GOT3 (cell line): ENCODE data around the gene CCR5AS.
"Not testable (repeated sequence)": the region's sequence is repeated elsewhere in the genome, so short reads cannot be mapped to it uniquely, and the experiment has no call there.

Experiments
- DNase-seq: peaks from one replicate; lab custom pipeline; 2025; ENCODE audit warnings: mixed read lengths; lab: John Stamatoyannopoulos, UW

CCR5AS gene

DNA sequence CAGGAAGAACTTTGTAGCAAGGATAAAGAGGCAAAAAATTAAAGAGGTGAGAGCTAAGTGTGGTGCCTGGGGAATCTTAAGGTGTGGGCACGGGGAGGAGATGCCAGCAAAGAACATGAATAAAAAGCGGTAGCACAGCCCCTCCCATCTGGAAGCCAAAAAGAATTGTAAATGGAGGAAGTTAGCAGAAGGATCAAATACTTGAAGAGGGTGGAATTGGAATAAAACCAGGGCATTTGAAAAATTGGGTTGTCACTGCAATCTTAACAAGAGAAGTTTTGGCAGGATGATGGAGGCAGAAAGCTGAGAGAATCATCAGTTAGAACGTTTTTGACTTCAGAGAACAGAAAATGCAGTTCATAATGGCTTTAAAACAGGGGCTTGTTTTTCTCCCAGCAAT, 50.6 kb downstream of the CCR5AS start:
- no peak for DNase-seq

DNA sequence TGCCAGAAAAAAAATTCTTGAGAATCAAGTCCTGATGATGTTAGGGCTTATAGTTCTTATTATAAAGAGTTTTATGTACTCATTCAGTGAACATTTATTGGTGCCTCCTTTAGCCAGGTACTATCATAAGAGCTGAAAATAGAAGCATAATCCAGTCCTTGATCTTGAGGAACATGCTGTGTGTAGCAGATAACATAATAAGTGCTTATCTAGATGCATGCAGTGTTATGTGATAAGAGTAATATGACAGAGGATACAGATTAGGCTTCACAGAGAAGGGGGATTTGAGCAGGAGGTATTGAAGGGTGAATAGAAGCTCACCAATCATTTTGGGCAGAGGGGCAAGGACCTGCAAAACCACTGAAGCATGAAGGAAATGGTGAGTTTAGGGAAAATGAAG, 51.9 kb downstream of the CCR5AS start:
- no peak for DNase-seq

DNA sequence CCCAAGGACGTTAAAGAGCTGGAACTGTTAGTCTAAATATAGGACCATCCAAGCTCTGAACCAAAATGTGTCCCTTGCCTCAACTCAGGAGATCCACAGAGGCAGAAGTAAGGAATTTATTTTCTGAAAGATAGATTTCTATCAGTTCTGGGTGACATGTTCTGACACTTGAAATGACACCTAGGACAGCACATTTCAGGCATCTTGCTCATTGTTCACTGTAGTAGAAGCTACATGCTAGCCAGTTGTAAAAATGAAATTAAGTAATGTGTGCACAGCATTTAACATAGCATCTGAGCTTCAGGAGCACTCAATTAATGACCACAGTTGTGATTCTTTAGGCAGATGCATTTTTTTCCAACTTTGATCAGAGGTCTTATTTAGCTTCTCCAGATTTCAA, 52.4 kb downstream of the CCR5AS start:
- DNase-seq = no peak

DNA sequence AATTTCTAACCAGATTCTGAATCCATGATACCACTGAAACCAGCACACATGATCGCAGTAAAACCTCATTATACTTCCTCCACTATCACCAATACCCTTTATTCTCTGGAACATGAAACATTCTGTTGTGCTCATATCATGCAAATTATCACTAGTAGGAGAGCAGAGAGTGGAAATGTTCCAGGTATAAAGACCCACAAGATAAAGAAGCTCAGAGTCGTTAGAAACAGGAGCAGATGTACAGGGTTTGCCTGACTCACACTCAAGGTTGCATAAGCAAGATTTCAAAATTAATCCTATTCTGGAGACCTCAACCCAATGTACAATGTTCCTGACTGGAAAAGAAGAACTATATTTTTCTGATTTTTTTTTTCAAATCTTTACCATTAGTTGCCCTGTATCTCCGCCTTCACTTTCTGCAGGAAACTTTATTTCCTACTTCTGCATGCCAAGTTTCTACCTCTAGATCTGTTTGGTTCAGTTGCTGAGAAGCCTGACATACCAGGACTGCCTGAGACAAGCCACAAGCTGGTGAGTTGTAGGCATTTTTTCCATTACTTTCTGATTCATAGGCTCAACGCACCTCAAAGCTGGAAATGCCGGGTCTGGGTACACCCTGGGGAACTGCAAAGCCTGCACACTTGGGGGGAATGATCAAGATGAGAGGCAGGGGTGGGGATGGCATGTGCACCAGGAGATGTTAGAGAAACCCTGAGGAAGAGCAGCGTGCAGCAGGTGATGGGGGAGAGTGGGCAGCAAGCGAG, 53.0 kb downstream of the CCR5AS start, which contains the start of gene CCR2:
TSS of gene CCR2 (plus strand) at position 465 of the 764 bp plus-strand sequence. CDS start 3,417 bp downstream, outside the sequence.
- DNase-seq = no peak

DNA sequence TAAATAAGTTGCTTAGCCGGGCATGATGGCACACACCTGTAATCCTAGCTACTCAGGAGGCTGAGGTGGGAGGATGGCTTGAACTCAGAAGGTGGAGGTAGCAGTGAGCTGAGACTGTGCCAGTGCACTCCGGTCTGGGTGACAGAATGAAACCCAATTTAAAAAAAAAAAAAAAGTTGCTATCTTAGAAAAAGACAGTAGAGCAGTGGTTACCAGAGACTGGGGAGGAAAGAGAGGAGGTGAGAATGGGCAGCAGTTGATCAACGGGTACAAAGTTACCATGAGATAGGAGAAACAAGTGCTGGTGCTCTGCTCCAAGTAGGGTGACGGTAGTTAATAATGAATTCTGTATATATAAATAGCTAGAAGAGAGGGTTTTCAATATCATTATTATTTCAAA, 53.8 kb downstream of the CCR5AS start:
- no peak for DNase-seq

DNA sequence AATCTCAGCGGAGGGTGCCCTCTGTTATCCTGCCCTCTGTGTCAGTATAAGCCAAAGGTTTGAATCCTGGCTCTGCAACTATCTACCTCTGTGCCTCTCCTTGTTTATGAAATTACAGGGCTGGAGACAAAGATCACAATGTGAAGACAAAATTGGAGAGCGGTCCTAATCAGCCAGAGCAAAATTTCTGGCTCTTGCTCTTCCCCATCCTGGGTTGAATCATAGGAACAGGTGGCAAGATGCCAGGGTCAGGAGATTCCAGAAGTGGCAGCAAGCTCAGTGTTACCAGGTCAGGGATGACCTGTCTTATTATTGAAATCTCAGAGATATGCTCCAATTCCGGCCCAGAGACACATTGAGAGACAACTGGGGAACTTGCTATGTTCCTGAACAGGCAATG, 55.2 kb downstream of the CCR5AS start:
- no peak for DNase-seq

DNA sequence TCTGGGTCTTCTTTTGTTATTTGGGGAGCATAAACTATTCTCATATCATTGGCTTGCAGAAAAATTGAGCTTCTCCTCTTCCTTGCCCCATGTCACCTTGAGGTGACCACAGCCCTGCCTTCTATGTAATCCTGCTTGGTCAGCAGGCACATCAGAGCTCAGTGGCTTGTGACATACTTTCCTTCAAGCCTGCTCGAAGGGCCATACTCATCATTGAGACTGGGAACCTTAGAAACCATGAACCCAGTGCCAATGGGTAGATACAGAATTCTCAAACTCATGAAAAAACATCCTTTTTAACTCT, 56.7 kb downstream of the CCR5AS start:
- DNase-seq = no peak

DNA sequence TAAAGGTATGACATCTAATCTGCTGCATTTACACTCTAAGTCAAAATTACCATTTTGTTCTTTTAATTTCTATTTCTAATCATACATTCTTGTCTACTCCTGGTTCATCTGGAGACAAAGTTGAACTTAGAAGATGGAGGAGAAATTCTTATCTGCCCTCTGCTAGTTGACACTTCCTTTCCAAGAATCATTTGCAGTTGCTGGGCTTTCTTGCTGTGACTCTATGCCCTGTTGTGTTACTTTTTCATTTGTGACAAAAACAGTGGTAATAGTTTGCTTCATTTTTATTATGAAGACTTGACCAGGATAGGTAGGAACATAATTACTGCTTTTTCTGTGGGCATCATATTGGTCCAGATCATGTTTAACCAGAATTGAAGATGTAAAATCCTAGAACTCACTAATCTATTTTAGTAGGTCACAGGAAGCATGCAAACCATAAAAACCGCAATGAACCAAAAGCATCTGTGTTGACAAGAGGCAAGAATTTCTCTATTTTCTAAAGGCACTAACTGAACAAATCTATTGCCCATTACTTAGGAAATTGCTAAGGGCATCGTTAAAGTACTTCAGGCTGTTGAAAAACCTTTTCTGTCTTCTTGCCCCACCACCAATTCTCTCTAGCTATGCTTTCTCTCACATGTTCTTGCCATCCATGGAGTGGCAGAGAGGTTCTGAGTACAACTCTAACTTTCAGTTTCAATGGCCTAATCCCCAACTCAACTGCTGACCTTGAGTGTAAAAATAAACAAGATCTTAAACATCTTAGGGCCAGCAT, 57.2 kb downstream of the CCR5AS start:
- DNase-seq = no peak

DNA sequence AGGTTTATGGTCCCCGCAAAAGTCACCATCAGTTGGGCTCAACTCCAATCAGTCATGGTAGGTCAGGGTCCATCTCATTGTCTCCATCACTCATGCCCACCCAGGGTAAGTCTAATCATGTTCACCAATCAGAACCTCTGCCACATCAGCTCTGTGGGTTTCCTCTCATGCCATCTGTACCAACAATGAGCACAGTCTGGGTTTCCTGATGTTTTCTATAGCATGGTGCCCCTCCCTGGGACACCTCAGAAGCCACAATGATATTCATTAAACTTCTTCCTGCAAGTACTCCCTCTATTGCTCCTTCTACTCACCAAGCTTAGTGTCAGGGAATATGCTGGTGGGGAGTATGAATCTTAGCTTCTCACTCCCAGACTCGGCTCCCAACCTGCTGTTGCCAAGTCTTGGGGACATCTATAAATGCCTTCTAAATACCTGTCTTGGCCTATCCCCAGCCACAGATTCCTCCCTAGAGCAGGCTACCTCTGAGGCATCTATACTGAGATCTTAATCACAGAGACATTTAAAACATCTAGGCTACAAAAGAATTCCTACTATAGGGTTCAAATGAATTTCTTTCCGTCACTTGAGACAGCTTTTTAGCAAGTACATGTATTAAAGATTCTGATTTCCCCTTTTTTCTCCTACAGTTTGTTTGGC, 57.9 kb downstream of the CCR5AS start:
- no peak for DNase-seq

DNA sequence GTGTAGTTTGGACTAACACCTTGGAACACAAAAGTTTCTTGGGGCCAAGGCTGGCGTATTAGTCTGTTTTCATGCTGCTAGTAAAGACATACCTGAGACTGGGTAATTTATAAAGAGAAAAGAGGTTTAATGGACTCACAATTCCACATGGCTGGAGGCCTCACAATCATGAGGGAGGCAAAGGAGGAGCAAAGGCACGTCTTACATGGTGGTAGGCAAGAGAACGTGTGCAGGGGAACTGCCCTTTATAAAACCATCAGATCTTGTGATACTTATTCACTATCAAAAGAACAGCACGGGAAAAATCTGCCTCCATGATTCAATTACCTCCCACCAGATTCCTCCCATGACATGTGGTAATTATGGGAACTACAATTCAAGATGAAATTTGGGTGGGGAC, 62.4 kb downstream of the CCR5AS start:
- no peak for DNase-seq

DNA sequence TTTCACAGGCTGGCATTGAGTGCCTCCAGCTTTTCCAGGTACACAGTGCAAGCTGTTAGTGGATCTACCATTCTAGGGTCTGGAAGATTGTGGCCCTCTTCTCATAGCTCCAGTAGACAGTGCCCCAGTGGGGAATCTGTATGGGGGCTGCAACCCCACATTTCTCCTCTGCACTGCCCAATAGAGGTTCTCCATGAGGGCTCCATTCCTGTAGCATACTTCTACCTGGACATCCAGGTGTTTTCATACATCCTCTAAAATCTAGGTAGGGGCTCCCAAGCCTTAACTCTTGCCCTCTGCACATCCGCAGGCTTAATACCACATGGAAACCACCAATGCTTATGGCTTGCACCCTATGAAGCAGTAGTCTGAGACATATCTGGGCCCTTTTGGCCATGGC, 68.0 kb downstream of the CCR5AS start:
- no peak for DNase-seq

DNA sequence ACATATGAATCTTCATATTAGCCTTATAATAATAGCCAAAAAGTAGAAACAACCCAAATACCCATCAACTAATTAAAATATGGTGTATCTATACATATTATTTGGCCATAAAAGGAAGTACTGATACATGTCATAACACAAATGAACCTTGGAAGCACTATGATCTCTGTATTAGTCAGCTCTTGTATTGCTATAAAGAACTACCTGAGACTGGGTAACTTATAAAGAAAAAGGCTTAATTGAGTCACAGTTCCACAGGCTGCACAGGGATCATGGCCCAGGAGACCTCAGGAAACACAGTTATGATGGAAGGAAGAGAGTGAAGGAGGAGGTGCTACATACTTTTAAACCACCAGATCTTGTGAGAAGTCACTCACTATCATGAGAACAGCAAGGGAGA, 69.0 kb downstream of the CCR5AS start:
- DNase-seq = no peak

DNA sequence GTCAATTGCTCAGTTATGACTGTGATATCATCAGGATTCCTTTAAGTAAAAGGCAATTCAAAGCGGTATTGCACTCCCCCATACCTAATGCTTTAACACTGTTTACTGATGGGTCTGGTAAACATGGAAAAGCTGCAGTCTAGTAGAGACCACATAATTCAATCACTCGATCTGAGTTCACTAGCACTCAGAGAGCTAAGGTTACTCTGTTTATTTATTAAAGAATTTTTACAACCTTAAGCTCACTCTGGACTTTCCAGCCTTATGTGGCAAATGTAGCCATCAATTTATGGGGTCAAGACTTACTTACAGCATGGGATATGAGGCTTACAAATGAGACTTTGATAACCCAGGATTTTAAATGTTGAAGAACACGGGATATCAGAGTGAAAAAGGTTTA, 71.3 kb downstream of the CCR5AS start:
- no peak for DNase-seq

DNA sequence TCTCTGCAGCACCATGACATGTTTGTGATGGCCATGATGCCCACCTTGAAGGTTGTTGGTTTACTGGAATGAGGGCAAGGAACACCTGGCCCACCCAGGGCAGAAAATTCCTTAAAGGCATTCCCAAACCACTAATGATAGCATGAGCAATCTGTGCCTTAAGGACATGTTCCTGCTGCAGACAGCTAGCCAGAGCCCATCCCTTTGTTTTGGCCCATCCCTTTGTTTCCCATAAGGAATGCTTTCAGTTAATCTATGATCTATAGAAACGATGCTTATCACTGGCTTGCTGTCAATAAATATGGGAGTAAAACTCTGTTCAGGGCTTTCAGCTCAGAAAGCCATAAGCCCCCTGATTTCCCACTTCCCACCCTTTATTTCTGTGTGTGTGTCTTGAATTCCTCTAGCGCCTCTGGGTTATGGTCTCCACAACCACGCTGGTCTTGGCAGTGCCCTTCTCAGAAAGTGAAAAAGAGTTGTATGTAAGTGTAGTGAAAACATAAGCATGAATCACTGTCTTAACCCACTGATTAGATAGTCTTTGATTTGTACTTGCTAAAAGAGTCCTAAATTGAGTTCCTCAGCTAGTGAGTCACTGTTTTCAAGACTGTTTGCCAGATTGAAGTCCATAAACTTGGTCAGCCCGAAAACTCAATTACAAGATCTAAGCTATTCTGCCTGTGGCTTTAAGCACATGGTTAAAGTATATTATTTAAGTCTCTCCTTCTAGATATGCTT, 72.0 kb downstream of the CCR5AS start:
- no peak for DNase-seq

DNA sequence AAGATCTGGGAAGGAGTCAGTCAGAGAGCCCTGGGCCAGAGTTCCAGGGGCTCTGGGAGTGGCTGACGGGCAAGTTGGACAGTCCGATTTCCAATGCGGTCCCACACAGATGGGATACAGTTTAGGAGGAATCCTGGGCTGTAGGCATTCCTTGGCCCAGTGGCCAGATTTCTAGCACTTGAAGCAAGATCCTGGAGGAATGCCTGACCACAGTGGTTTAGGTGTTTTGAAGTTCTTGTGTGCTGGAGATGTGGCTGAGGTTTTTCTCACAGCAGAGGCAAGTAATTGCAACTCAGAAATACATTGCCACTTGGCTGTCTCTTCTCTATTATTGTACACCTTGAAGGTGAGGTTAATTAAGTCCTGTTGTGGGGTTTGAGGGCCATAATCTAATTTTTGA, 76.2 kb downstream of the CCR5AS start:
- not testable (repeated sequence) for DNase-seq

DNA sequence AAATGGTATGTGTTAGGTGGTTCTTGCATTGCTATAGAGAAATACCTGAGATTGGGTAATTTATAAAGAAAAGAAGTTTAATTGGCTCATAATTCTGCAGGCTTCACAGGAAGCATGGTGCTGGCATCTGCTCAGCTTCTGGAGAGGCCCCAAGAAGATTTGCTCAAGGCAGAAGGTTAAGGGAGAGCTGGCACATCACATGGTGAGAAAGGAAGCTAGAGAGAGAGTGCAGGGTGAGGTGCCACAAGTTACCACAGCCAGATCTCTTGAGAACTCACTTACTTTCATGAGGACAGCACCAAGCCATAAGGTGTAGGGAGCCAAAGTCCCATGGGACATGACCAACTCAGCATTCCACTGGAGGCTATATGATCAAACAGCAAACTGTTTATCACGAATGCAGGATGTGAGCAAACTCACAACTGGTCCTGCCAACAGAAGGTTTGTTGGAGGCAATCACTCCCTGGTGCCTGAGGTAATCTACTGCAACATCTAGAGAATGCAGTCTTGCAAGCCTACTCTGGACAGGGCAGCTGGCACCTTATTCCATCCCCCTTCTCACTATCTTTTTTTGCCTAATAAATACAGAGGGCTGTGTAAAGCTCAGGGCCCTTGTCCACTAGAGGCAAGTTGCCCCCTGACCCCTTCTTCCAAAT, 81.1 kb downstream of the CCR5AS start:
- no peak for DNase-seq

DNA sequence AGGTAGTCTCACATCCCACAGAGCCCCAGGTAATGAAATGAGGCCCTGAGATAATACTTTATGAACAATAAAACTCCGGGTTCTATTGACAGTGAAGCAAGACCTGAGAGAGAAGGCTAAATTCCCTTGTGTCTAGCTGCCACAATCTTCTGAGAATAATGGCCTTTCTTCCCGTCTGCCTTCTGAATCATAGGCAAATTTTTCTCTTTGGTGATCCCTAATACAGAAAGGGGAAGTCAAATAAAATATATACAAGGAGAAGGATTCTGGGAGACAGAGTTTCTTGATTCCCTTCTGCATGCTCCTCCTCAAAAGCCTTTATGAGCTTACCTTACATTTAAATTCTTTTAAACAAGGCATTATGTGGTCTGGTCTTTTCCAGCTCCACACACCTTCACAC, 82.8 kb downstream of the CCR5AS start:
- no peak for DNase-seq

DNA sequence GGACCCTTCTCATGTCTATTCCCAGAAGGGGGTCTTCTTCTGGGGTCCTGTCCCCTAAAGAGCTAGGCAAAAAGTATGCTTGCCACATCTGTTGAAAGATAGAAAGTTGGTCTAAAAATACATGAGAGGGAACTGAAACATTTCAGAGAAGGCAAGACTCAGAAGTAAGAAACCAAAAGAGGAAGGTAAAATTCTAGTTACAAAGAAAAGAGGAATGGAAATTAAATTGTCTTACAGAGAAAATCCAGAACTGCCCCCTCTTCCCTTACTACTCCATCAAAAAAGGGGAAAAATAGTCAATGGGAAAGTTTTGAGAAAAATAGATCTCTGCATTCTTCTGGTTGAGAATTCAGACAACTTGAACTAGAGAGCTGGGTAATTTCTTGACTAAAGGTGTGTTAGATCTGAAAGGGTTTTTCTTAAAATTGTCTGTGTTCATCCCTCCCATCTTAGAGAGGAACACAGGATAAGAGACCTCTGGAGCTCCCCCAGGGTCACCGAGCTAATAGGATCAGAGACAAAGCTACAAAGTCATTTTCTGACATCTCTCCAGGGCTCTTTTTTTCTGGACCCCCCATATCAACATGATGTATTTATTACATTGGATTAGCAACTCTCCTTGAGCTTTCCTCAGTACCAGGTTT, 85.3 kb downstream of the CCR5AS start:
- no peak for DNase-seq

DNA sequence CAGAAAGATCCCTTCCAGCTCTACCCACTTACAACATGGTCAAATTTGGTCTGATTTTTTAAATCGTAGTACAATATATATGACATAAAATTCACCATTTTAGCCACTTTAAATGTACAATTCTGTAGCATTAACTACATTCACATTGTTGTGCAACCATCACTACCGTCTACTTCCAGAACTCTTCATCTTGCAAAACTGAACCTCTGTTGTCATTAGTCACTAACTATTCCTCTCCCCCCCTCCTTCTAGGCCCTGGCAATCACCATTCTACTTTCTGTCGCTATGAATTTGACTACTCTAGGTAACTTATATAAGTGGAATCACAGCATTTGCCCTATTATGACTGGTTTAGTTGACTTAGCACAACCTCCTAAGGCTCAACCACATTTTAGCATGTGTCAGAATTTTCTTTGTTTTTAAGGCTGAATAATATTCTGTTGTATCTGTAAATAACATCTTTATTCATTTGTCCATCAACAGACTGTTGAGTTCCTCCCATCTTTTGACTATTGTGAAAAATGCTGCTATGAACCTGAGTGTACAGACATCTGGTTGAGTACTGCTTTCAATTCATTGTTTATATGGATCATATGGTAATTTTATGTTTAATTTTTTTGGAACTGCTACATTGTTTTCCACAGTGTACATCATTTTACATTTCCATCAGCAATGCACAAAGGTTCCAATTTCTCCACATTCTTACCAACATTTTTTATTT, 88.5 kb downstream of the CCR5AS start:
- DNase-seq = no peak

DNA sequence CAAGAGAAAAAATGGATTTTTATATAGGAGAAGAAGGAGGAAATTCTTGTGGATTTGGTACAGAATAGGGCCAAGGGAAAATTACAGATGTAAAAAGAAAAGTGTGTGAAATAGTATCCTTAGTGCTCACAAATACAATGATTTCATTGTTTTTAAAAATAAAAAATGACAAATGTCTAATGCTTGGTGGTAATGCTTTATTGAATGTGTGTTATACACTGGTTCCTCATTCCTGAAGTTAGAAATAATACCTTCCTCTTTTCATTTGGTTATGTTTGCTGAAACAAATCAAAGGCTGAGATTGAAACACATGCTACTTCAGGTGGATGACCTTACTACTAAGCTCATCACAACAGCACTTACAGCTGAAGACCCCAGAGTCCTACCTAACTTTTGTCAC, 90.7 kb downstream of the CCR5AS start:
- DNase-seq = no peak

DNA sequence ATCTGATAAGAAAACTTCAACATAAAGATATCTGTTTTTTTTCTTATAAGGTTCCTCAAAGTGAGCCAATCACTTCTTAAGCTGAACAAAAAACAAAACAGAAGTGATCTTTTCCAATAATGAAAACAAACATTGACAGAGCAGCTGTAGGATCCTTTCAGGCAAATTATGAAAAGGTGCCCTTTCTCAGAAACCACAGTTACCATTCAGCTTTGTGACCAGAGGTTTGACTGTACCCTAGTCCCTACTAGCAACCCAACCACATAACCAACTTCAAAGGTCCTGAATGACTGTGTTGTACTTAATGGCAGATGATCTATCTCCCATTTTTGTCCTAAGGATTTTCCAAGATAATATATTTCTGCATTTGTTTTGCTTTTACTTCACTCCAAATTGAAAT, 92.3 kb downstream of the CCR5AS start:
- DNase-seq = no peak
